Measurements from ENCODE around the gene NOL12.

Gene NOL12

DNA sequence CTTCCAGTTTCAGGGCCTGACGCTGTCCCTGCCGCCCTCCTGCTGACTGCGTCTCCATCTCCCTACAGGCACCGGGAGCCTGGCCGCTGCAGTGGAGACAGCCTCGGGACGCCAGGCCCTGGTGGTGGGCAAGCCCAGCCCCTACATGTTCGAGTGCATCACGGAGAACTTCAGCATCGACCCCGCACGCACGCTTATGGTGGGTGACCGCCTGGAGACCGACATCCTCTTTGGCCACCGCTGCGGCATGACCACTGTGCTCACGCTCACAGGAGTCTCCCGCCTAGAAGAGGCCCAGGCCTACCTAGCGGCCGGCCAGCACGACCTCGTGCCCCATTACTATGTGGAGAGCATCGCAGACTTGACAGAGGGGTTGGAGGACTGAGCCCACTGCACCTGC, 20.7 kb upstream of the NOL12 start:
- H3K4me3 ChIP-seq (ENCODE audit: control insufficient read depth, low read depth, low read length) = no peak overlapping the region
- TF ChIP-seq, protein P1, sequence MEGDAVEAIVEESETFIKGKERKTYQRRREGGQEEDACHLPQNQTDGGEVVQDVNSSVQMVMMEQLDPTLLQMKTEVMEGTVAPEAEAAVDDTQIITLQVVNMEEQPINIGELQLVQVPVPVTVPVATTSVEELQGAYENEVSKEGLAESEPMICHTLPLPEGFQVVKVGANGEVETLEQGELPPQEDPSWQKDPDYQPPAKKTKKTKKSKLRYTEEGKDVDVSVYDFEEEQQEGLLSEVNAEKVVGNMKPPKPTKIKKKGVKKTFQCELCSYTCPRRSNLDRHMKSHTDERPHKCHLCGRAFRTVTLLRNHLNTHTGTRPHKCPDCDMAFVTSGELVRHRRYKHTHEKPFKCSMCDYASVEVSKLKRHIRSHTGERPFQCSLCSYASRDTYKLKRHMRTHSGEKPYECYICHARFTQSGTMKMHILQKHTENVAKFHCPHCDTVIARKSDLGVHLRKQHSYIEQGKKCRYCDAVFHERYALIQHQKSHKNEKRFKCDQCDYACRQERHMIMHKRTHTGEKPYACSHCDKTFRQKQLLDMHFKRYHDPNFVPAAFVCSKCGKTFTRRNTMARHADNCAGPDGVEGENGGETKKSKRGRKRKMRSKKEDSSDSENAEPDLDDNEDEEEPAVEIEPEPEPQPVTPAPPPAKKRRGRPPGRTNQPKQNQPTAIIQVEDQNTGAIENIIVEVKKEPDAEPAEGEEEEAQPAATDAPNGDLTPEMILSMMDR (conservative IDR thresholded peaks at IDR 0.05; ENCODE audit: control insufficient read depth, insufficient read depth, low read depth, low read length) = no peak
- no peak for DNase-seq (ENCODE audit: low read depth)

DNA sequence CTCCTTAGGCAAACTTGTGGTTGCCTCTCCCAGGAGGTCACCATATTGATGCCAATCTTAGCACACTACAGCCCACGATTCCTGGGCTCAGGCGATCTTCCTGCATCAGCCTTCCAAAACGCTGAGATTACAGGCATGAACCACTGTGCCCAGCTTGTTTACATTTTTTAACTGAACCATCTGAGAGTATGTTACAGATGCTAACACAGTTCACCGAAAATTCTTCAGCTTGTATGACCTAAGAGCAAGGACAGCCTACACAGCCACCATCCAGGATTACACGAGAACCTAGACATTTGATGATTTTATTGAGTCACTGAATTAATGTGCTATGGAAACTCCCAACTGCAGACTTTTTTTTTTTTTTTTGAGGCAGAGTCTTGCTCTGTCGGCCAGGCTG, 16.6 kb upstream of the NOL12 start:
- no peak overlapping the region for H3K4me3 ChIP-seq (ENCODE audit: control insufficient read depth, low read depth, low read length)
- TF ChIP-seq, protein P1 (conservative IDR thresholded peaks at IDR 0.05; ENCODE audit: control insufficient read depth, insufficient read depth, low read depth, low read length) = no peak
- peak; percentile 59 for DNase-seq (ENCODE audit: low read depth)

DNA sequence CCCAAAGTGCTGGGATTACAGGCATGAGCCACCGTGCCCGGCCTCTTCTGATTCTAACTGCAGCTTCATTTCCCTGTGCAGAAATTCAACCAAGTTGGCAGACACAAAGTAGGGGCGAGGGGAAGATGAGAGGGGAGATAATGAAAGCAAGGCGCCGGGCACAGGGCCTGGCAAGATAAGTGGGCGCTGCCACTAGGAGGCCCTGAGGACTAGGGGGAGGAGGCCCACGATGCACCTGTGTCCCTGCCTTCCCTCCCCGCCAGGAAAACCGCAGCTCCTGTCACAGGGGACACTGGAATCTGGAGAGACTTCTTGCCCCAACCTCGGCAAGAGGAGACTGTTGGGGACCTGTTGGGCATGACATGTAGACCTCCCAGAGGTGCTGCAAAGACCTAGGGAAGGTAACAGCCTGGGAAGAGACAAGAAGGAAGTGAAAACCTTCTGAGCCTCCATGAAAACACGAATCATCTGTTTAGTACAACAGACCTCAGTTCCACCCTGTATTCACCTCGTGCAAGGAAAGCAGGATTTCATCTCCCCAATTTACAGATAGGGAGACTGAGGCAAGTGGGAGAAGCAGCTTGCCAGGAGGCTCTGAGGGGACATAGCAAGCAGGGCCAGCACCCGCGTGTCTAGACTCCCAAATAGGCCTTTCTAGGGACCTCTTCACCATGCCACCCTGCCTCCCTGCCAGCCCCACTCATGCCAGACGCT, 13.8 kb upstream of the NOL12 start:
- no peak for DNase-seq (ENCODE audit: low read depth)
- TF ChIP-seq, protein P1 (conservative IDR thresholded peaks at IDR 0.05; ENCODE audit: control insufficient read depth, insufficient read depth, low read depth, low read length) = no peak
- no peak overlapping the region for H3K4me3 ChIP-seq (ENCODE audit: control insufficient read depth, low read depth, low read length)

DNA sequence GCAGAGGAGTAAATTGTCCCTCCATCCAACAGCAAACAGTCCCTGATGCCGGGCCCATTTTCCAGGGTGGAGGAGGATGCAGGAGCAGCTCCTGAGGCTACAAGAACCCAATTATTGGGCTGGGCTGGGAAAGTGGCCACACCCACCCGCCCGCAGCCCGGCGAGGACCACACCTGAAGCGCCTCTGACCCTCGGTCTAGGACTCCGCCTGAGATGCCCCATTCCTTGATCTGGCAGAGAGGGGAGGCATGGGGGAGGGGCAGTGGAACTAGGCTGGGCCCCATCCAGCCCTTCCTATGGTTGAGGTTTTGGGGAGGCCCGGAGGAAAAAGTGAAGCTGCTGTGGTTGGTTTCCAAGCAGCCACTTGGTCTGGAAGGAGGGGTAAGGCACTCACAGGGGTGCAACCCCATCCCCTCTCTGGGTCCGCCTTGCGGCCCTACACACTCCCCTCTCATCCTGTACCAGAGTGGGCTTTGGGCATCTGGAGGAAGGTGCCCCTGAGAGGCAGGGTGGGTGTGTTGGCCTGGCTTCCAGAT, 13.2 kb upstream of the NOL12 start:
- no peak for DNase-seq (ENCODE audit: low read depth)
- TF ChIP-seq, protein P1 (conservative IDR thresholded peaks at IDR 0.05; ENCODE audit: control insufficient read depth, insufficient read depth, low read depth, low read length) = no peak
- H3K4me3 ChIP-seq (ENCODE audit: control insufficient read depth, low read depth, low read length) = no peak overlapping the region

DNA sequence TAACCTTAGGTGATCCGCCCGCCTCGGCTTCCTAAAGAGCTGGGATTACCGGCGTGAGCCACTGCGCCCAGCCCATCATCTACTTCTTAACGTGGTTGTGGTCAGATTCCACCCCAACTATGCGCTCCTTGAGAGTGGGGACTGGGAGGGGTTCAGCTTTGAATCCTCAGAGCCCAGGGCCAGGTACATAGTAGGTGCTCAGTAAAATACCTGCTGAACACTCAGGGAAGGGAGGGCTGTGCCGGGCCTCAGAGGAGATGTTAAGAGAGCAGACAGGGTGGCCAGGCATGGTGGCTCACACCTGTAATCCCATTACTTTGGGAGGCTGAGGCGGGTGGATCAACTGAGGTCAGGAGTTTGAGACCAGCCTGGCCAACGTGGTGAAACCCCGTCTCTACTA, 11.9 kb upstream of the NOL12 start:
- TF ChIP-seq, protein P1 (conservative IDR thresholded peaks at IDR 0.05; ENCODE audit: control insufficient read depth, insufficient read depth, low read depth, low read length) = no peak
- no peak for DNase-seq (ENCODE audit: low read depth)
- no peak overlapping the region for H3K4me3 ChIP-seq (ENCODE audit: control insufficient read depth, low read depth, low read length)

DNA sequence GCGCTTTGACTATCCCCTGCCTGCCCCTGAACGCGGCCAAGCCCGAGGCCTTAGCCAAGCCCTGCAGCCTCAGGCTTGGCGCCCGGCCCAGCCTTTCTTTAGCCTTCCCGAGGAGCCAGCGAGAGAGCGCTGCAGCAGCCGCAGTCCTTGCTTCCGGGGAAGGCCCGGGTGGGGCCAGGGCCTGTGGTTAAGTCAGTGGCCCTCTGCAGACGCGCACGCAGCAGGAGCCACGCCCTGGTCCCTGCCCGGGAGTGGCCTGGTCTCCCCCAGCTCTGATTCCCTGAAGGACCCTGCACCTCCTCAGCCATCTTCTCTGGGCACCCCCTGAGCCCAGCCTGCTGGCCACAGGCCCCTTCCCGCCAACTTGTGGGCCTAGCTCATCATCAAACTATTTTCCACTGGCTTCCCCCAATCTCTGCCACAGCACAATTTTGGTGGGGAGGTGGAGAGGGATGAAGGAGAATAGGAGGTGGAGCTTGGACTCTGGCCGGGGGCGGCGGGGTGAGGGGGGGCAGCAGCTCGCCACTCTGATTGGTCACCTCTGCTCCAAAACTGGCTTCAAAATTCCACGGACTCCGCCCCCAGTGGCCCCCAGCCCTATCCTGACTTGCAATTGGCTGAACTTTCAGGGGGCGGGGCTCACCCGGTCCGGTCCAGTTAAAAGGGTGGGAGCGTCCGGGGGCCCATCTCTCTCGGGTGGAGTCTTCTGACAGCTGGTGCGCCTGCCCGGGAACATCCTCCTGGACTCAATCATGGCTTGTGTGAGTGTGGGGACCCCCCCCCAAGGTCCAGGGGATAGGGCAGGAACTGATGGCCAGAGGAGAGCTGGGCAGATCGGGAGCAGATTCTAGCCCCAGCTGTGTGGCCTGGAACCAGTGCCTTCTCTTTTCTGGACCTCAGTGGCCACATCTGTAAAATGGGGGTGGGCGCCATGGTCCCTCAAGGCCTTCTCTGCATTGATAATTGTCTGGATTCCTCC, 10.9 kb upstream of the NOL12 start, which contains the start of gene LGALS1:
Gene LGALS1 (plus strand): TSS at position 686 of the 979 bp plus-strand sequence. CDS start 67 bp downstream, at position 753.
- TF ChIP-seq, protein P1 (conservative IDR thresholded peaks at IDR 0.05; ENCODE audit: control insufficient read depth, insufficient read depth, low read depth, low read length) = peak; percentile 5
- peak; percentile 97 for DNase-seq (ENCODE audit: low read depth)
- H3K4me3 ChIP-seq (ENCODE audit: control insufficient read depth, low read depth, low read length) = peak within 1 kb of the TSS; percentile 99

All from fibroblast of mammary gland (primary cell).